ENCODE results near the gene RMND5A.

The RMND5A gene

GRCh38 chr2:86800856-86801567, 80.9 kb downstream of the RMND5A start:
- H4K91ac ChIP-seq (ENCODE audit: low read depth, low read length): no peak overlapping the region
- H3K18ac ChIP-seq (ENCODE audit: low read length): no peak overlapping the region
- no peak overlapping the region for H3K4me3 ChIP-seq (ENCODE audit: low read depth, low read length)
- no peak overlapping the region for H2BK120ac ChIP-seq (ENCODE audit: insufficient read depth, low read length, poor library complexity)
- H3K4me2 ChIP-seq (ENCODE audit: low read length): no peak overlapping the region
- peaks cover 3% of the 10 kb centered on the region for H3K9me3 ChIP-seq (ENCODE audit: insufficient read depth, low read depth, low read length)
- no peak overlapping the region for H2BK5ac ChIP-seq (ENCODE audit: low read depth, low read length, poor library complexity)
- no peak overlapping the region for H2AFZ ChIP-seq (ENCODE audit: insufficient read depth, low read length, poor library complexity)
- no peak overlapping the region for H3K27ac ChIP-seq (ENCODE audit: low read depth, low read length)
- H3K4ac ChIP-seq (ENCODE audit: low read depth, low read length): no peak overlapping the region
- no peak for DNase-seq
- WGBS (ENCODE audit: extremely low coverage, insufficient coverage, insufficient read length): no CpG with 5 or more reads among the region's 2 CpGs
- H2BK12ac ChIP-seq (ENCODE audit: low read length): no peak overlapping the region
- no peaks in the 10 kb centered on the region for H3K36me3 ChIP-seq (ENCODE audit: control insufficient read depth in 1 of 2, insufficient read depth in 2 of 2, low read length in 2 of 2)
- H4K8ac ChIP-seq (ENCODE audit: low read depth, low read length): no peak overlapping the region
- H3K23ac ChIP-seq (ENCODE audit: low read length): no peak overlapping the region
- H3K14ac ChIP-seq (ENCODE audit: low read length): no peak overlapping the region
- H3K79me1 ChIP-seq (ENCODE audit: low read length): no peaks in the 10 kb centered on the region
- no peaks in the 10 kb centered on the region for H3K27me3 ChIP-seq (ENCODE audit: insufficient read depth, low read length)
- no peaks in the 10 kb centered on the region for H3K4me1 ChIP-seq (ENCODE audit: control insufficient read depth in 1 of 2, insufficient read depth in 2 of 2, low read length in 2 of 2)
- no peak overlapping the region for H3K9ac ChIP-seq (ENCODE audit: low read length)
- H3K79me2 ChIP-seq (ENCODE audit: control insufficient read depth, insufficient read depth, low read length, poor library complexity): no peaks in the 10 kb centered on the region
- H2AK5ac ChIP-seq (ENCODE audit: low read length): no peak overlapping the region
- H4K12ac ChIP-seq (ENCODE audit: low read depth, low read length): no peak overlapping the region

DNA sequence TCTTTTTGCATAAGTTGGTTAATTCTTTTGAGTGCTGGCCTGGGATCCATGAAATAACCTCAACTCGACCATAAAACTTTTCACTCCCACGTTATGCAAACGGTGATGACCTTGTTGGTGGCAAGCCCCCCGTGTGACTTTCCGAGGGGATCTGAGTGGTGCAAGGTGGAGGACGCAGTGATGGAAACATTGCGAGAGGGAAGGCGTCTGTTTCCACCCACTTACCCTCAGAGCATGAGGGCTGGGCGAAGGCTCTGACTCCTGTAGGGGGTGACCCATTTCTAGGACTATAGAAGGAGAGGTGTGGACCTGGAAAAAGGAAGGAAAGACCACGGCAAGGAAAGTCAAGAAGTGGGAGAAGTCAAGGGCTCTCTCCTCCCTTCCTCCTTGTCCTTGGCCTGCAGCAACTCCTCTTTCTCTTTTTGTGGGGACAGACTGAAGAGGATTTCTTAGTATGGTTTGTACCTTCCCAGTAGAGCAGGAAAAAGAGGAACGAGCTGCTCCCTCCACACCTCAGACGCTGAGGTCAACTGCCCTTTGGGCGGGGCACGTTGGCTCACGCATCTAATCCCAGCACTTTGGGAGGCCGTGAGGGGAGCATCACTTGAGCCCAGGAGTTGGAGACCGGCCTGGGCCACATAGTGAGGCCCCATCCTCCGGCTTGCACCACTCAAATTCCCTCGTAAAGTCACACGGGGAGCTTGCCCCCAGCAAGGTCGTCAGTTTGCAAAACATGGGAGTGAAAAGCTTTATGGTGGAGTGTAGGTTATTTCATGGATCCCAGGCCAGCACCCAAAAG, 86.2 kb downstream of the RMND5A start:
- H3K79me1 ChIP-seq (ENCODE audit: low read length): no peaks in the 10 kb centered on the region
- no peak overlapping the region for H3K4me2 ChIP-seq (ENCODE audit: low read length)
- H3K36me3 ChIP-seq (ENCODE audit: control insufficient read depth in 1 of 2, insufficient read depth in 2 of 2, low read length in 2 of 2): no peaks in the 10 kb centered on the region
- H3K4me1 ChIP-seq (ENCODE audit: control insufficient read depth in 1 of 2, insufficient read depth in 2 of 2, low read length in 2 of 2): peaks cover 5 to 6% of the 10 kb centered on the region in 2 experiments
- H3K9me3 ChIP-seq (ENCODE audit: insufficient read depth, low read depth, low read length): no peaks in the 10 kb centered on the region
- H3K27me3 ChIP-seq (ENCODE audit: insufficient read depth, low read length): no peaks in the 10 kb centered on the region
- H2BK5ac ChIP-seq (ENCODE audit: low read depth, low read length, poor library complexity): no peak overlapping the region
- no peak overlapping the region for H4K12ac ChIP-seq (ENCODE audit: low read depth, low read length)
- H3K14ac ChIP-seq (ENCODE audit: low read length): no peak overlapping the region
- no peak overlapping the region for H4K91ac ChIP-seq (ENCODE audit: low read depth, low read length)
- H2AK5ac ChIP-seq (ENCODE audit: low read length): no peak overlapping the region
- H3K27ac ChIP-seq (ENCODE audit: low read depth, low read length): no peak overlapping the region
- H2BK120ac ChIP-seq (ENCODE audit: insufficient read depth, low read length, poor library complexity): no peak overlapping the region
- H2AFZ ChIP-seq (ENCODE audit: insufficient read depth, low read length, poor library complexity): no peak overlapping the region
- no peak overlapping the region for H4K8ac ChIP-seq (ENCODE audit: low read depth, low read length)
- no peak overlapping the region for H3K23ac ChIP-seq (ENCODE audit: low read length)
- no peak for DNase-seq
- no CpG with 5 or more reads among the region's 21 CpGs for WGBS (ENCODE audit: extremely low coverage, insufficient coverage, insufficient read length)
- H3K9ac ChIP-seq (ENCODE audit: low read length): no peak overlapping the region
- no peak overlapping the region for H3K18ac ChIP-seq (ENCODE audit: low read length)
- no peaks in the 10 kb centered on the region for H3K79me2 ChIP-seq (ENCODE audit: control insufficient read depth, insufficient read depth, low read length, poor library complexity)
- H2BK12ac ChIP-seq (ENCODE audit: low read length): no peak overlapping the region
- no peak overlapping the region for H3K4me3 ChIP-seq (ENCODE audit: low read depth, low read length)
- no peak overlapping the region for H3K4ac ChIP-seq (ENCODE audit: low read depth, low read length)

DNA sequence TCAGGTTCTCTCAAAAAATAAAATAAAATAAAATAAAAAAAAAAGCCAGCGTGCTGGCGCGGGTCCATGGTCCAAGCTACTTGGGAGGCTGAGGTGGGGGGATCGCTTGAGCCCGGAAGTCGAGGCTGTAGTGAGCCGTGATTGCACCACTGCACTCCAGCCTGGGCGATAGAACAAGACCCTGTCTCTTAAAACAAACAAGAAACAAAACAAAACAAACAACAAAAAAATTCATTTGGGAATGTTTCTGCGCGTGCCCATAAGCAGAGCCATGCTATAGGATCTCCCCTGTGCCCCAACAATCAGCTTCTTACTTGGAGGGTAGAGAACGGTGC, 87.0 kb downstream of the RMND5A start:
- no peak overlapping the region for H4K91ac ChIP-seq (ENCODE audit: low read depth, low read length)
- no peak overlapping the region for H3K18ac ChIP-seq (ENCODE audit: low read length)
- no peak overlapping the region for H2AK5ac ChIP-seq (ENCODE audit: low read length)
- H2AFZ ChIP-seq (ENCODE audit: insufficient read depth, low read length, poor library complexity): peak overlapping the region; percentile 61
- peaks cover 5 to 6% of the 10 kb centered on the region in 2 experiments for H3K4me1 ChIP-seq (ENCODE audit: control insufficient read depth in 1 of 2, insufficient read depth in 2 of 2, low read length in 2 of 2)
- no CpG with 5 or more reads among the region's 11 CpGs for WGBS (ENCODE audit: extremely low coverage, insufficient coverage, insufficient read length)
- no peak overlapping the region for H3K4me3 ChIP-seq (ENCODE audit: low read depth, low read length)
- H3K9me3 ChIP-seq (ENCODE audit: insufficient read depth, low read depth, low read length): no peaks in the 10 kb centered on the region
- no peak for DNase-seq
- H3K14ac ChIP-seq (ENCODE audit: low read length): no peak overlapping the region
- no peak overlapping the region for H2BK5ac ChIP-seq (ENCODE audit: low read depth, low read length, poor library complexity)
- no peaks in the 10 kb centered on the region for H3K27me3 ChIP-seq (ENCODE audit: insufficient read depth, low read length)
- H2BK12ac ChIP-seq (ENCODE audit: low read length): no peak overlapping the region
- no peak overlapping the region for H3K27ac ChIP-seq (ENCODE audit: low read depth, low read length)
- no peaks in the 10 kb centered on the region for H3K79me1 ChIP-seq (ENCODE audit: low read length)
- H3K9ac ChIP-seq (ENCODE audit: low read length): no peak overlapping the region
- peak overlapping the region; percentile 72 for H3K4me2 ChIP-seq (ENCODE audit: low read length)
- H2BK120ac ChIP-seq (ENCODE audit: insufficient read depth, low read length, poor library complexity): no peak overlapping the region
- H3K79me2 ChIP-seq (ENCODE audit: control insufficient read depth, insufficient read depth, low read length, poor library complexity): no peaks in the 10 kb centered on the region
- no peak overlapping the region for H4K8ac ChIP-seq (ENCODE audit: low read depth, low read length)
- H4K12ac ChIP-seq (ENCODE audit: low read depth, low read length): no peak overlapping the region
- H3K36me3 ChIP-seq (ENCODE audit: control insufficient read depth in 1 of 2, insufficient read depth in 2 of 2, low read length in 2 of 2): no peaks in the 10 kb centered on the region
- no peak overlapping the region for H3K4ac ChIP-seq (ENCODE audit: low read depth, low read length)
- no peak overlapping the region for H3K23ac ChIP-seq (ENCODE audit: low read length)

GRCh38 chr2:86807468-86808275, 87.6 kb downstream of the RMND5A start:
- Histone ChIP-seq H4K8ac (ENCODE audit: low read depth, low read length) (no peak overlapping the region), H3K36me3 (ENCODE audit: control insufficient read depth in 1 of 2, insufficient read depth in 2 of 2, low read length in 2 of 2) (no peaks in the 10 kb centered on the region), H3K23ac (ENCODE audit: low read length) (no peak overlapping the region), H2AFZ (ENCODE audit: insufficient read depth, low read length, poor library complexity) (peak overlapping the region; percentile 61), H4K91ac (ENCODE audit: low read depth, low read length) (no peak overlapping the region), H3K4ac (ENCODE audit: low read depth, low read length) (no peak overlapping the region), H2BK5ac (ENCODE audit: low read depth, low read length, poor library complexity) (no peak overlapping the region), H3K27ac (ENCODE audit: low read depth, low read length) (no peak overlapping the region), H3K4me2 (ENCODE audit: low read length) (peak overlapping the region; percentile 72), H3K9ac (ENCODE audit: low read length) (no peak overlapping the region), H3K4me3 (ENCODE audit: low read depth, low read length) (peak overlapping the region; percentile 68), H3K79me1 (ENCODE audit: low read length) (no peaks in the 10 kb centered on the region), H3K14ac (ENCODE audit: low read length) (no peak overlapping the region), H2BK120ac (ENCODE audit: insufficient read depth, low read length, poor library complexity) (no peak overlapping the region), H3K4me1 (ENCODE audit: control insufficient read depth in 1 of 2, insufficient read depth in 2 of 2, low read length in 2 of 2) (peaks cover 5 to 6% of the 10 kb centered on the region in 2 experiments), H3K9me3 (ENCODE audit: insufficient read depth, low read depth, low read length) (no peaks in the 10 kb centered on the region), H2AK5ac (ENCODE audit: low read length) (no peak overlapping the region), H3K79me2 (ENCODE audit: control insufficient read depth, insufficient read depth, low read length, poor library complexity) (no peaks in the 10 kb centered on the region), H2BK12ac (ENCODE audit: low read length) (no peak overlapping the region), H3K27me3 (ENCODE audit: insufficient read depth, low read length) (no peaks in the 10 kb centered on the region), H3K18ac (ENCODE audit: low read length) (no peak overlapping the region), H4K12ac (ENCODE audit: low read depth, low read length) (no peak overlapping the region)
- DNase-seq: peak; percentile 96 to 98
- WGBS (ENCODE audit: extremely low coverage, insufficient coverage, insufficient read length): no CpG with 5 or more reads among the region's 51 CpGs
